ENCODE results near the gene PTN. TPM values are rescaled to one million over a fixed set of nuclear protein-coding genes. Genes with fewer than 3 reads are reported as not detected.

PTN gene
- total RNA-seq, 1 donor from 2014 or later: 207 TPM

DNA sequence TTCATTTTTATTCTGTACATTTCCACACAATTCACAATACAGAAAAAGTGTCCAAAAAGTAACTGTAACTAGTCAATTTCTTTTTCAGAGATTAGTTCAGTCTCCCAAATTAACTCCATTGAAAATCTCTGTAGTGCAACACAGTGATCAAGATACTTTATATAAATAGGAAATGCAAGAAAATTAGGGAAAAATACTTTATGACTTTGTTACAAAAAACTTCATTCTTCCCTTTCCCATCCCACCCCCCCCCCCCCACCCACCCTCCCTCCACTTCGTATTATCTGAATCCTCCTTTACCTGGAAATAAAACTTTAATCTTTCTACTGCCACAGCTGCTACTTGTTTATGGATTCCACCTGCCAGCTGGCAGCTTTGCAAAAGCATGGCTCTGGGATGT is 37.5 kb upstream of the PTN start:
- no peak overlapping the region for H3K4me2 ChIP-seq
- H3K4me1 ChIP-seq: no peaks in the 10 kb centered on the region
- H3K4me3 Mint-ChIP-seq: no peak overlapping the region

DNA sequence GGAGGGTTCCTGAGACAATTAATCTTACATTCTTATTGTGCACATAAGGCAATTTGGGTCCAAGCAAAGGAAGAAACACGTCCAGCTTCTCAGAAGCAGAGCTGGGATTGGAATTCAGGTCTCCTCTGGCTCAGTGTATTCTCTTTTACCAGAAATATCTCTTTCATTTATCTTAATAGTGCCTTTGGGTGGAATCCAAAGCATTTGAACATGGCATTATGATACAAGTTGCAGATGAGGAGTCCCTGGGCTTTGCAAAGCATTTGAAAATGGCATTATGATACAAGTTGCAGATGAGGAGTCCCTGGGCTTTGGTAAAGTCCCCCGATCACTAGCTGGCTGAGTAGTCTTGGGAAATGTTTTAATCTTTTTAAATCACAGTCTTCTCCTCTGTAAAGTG is 30.0 kb upstream of the PTN start:
- H3K36me3 ChIP-seq: no peaks in the 10 kb centered on the region
- Mint-ChIP-seq H3K27me3 (ENCODE audit: insufficient read depth, low read depth) (no peaks in the 10 kb centered on the region), H3K36me3 (peaks cover 3% of the 10 kb centered on the region), H3K4me3 (no peak overlapping the region), H3K4me1 (no peaks in the 10 kb centered on the region), H3K27ac (no peak overlapping the region), H3K9me3 (peaks cover 23% of the 10 kb centered on the region)
- H3K27ac ChIP-seq: no peak overlapping the region
- no peak for TF ChIP-seq EZH2 (IDR thresholded peaks at IDR 0.05)
- TF ChIP-seq CTCF (IDR thresholded peaks at IDR 0.05): no peak
- TF ChIP-seq EZH2phosphoT487 (IDR thresholded peaks at IDR 0.05): no peak
- H3K4me2 ChIP-seq: no peak overlapping the region
- H3K4me1 ChIP-seq: no peaks in the 10 kb centered on the region
- H3K4me3 ChIP-seq: no peak overlapping the region
- no peaks in the 10 kb centered on the region for H3F3A ChIP-seq (ENCODE audit: low read depth)
- no peaks in the 10 kb centered on the region for H3K9me3 ChIP-seq (ENCODE audit: low read depth)
- H3K79me2 ChIP-seq (ENCODE audit: low read depth): no peaks in the 10 kb centered on the region
- H3K9ac ChIP-seq: no peak overlapping the region
- no peak overlapping the region for H2AFZ ChIP-seq (replicated peaks)
- H4K20me1 ChIP-seq (ENCODE audit: low read depth): no peaks in the 10 kb centered on the region
- no peak for DNase-seq (ENCODE audit: low spot score)
- no peaks in the 10 kb centered on the region for H3K27me3 ChIP-seq

More for the DNA sequence above, 37.5 kb upstream of the PTN start:
- Histone ChIP-seq H3K9ac (no peak overlapping the region), H2AFZ (replicated peaks) (no peak overlapping the region), H3K27ac (no peak overlapping the region), H3K27me3 (no peaks in the 10 kb centered on the region), H4K20me1 (ENCODE audit: low read depth) (no peaks in the 10 kb centered on the region), H3K9me3 (ENCODE audit: low read depth) (no peaks in the 10 kb centered on the region), H3K36me3 (no peaks in the 10 kb centered on the region), H3F3A (ENCODE audit: low read depth) (no peaks in the 10 kb centered on the region), H3K4me3 (no peak overlapping the region), H3K79me2 (ENCODE audit: low read depth) (no peaks in the 10 kb centered on the region)
- H3K9me3 Mint-ChIP-seq: peaks cover 17% of the 10 kb centered on the region
- peaks cover 26% of the 10 kb centered on the region for H3K4me1 Mint-ChIP-seq
- DNase-seq (ENCODE audit: low spot score): no peak
- peaks cover 2% of the 10 kb centered on the region for H3K27me3 Mint-ChIP-seq (ENCODE audit: insufficient read depth, low read depth)
- no peak overlapping the region for H3K27ac Mint-ChIP-seq
- TF ChIP-seq EZH2phosphoT487 (IDR thresholded peaks at IDR 0.05) (no peak), CTCF (IDR thresholded peaks at IDR 0.05) (no peak), EZH2 (IDR thresholded peaks at IDR 0.05) (no peak)
- peaks cover 6% of the 10 kb centered on the region for H3K36me3 Mint-ChIP-seq

- Histone ChIP-seq H3K36me3 (no peaks in the 10 kb centered on the region), H3K27ac (no peak overlapping the region), H3K4me3 (no peak overlapping the region), H3K79me2 (ENCODE audit: low read depth) (no peaks in the 10 kb centered on the region), H3K4me1 (no peaks in the 10 kb centered on the region), H3K4me2 (no peak overlapping the region), H3F3A (ENCODE audit: low read depth) (no peaks in the 10 kb centered on the region), H3K27me3 (no peaks in the 10 kb centered on the region), H3K9me3 (ENCODE audit: low read depth) (peaks cover 8% of the 10 kb centered on the region), H3K9ac (no peak overlapping the region), H2AFZ (replicated peaks) (no peak overlapping the region), H4K20me1 (ENCODE audit: low read depth) (no peaks in the 10 kb centered on the region)
- H3K27ac Mint-ChIP-seq: no peak overlapping the region
- no peak overlapping the region for H3K4me3 Mint-ChIP-seq
- no peak for DNase-seq (ENCODE audit: low spot score)
- H3K9me3 Mint-ChIP-seq: peaks cover 26% of the 10 kb centered on the region
- no peak for TF ChIP-seq EZH2phosphoT487 (IDR thresholded peaks at IDR 0.05)
- TF ChIP-seq CTCF (IDR thresholded peaks at IDR 0.05): no peak
- TF ChIP-seq EZH2 (IDR thresholded peaks at IDR 0.05): no peak
- no peaks in the 10 kb centered on the region for H3K27me3 Mint-ChIP-seq (ENCODE audit: insufficient read depth, low read depth)
- no peaks in the 10 kb centered on the region for H3K36me3 Mint-ChIP-seq
- H3K4me1 Mint-ChIP-seq: no peaks in the 10 kb centered on the region
These were observed 28.1 kb upstream of the PTN start for GRCh38 chr7:137371616-137372015.
